GM10266 (cell line): ENCODE measurements around the gene MOB3A.
A peak's percentile ranks its signal among the peaks of the same experiment; 100 is the strongest.

Source experiments
- DNase-seq: peaks from one replicate; pipeline ENCODE4 v3.0.0; 2012; ENCODE audit errors: extremely low spot score
- TF ChIP-seq, protein P1 (sequence below): IDR thresholded peaks from 2 replicates; pipeline ENCODE4 v1.5.1; 2012; ENCODE audit warnings: mild to moderate bottlenecking, low read depth; ENCODE audit not compliant: control insufficient read depth, insufficient read depth; ENCODE audit errors: missing control alignments

MOB3A gene

GRCh38 chr19:2053601-2054389, 42.3 kb downstream of the MOB3A start:
- DNase-seq = no peak
- TF ChIP-seq, protein P1, sequence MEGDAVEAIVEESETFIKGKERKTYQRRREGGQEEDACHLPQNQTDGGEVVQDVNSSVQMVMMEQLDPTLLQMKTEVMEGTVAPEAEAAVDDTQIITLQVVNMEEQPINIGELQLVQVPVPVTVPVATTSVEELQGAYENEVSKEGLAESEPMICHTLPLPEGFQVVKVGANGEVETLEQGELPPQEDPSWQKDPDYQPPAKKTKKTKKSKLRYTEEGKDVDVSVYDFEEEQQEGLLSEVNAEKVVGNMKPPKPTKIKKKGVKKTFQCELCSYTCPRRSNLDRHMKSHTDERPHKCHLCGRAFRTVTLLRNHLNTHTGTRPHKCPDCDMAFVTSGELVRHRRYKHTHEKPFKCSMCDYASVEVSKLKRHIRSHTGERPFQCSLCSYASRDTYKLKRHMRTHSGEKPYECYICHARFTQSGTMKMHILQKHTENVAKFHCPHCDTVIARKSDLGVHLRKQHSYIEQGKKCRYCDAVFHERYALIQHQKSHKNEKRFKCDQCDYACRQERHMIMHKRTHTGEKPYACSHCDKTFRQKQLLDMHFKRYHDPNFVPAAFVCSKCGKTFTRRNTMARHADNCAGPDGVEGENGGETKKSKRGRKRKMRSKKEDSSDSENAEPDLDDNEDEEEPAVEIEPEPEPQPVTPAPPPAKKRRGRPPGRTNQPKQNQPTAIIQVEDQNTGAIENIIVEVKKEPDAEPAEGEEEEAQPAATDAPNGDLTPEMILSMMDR = no peak

DNA sequence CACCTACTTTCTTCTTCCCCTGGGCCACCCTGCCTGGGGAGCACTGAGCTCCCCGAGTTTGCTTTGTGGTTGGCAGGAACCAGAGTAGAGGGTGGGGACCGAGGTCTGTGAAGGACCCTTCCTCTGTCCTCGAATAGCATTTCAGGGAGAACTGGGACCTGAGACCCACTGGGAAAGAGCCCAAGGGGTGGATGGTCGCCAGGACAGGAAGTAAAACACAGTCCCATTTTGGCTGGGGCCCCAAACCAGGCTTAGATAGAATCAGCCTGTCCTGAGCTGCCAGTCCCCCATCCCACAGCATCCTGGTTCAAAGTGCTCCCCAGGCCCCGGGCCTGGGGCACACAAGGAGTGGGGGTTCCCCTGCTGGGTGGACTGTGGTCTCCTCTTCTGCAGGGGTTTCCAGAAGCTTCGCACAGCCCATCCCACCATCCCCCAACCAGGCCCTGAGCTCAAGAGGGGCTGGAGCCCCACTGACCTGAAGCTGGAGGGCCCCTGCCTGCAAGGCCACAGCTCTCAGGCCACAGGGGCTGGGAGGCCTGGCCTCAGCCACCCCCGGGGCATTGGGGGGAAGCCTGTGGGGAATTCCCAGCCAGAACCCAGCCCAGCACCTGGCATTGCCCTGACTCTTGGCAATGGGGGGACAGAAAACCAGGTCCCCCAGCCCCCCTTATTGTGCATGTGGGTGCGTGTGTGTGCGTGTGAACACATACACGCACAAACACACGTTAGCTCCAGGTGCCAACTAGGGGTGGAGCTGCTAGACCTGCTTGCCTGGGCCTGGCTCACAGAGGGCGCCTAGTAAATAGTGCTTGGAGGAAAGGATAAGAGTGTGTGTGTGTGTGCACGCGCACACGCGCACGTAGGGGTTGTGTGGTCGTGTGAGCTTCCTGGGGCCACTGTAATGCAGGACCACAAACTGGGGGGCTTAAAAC, 44.1 kb downstream of the MOB3A start:
- TF ChIP-seq, protein P1 = peak; percentile 16
- no peak for DNase-seq

GRCh38 chr19:2050991-2051772, 44.9 kb downstream of the MOB3A start, which contains the start of gene MKNK2:
MKNK2 (minus strand) TSS chr19:2051244; CDS start chr19:2050851, 393 bp downstream.
- peak; percentile 98 for DNase-seq
- TF ChIP-seq, protein P1 = peak; percentile 78

DNA sequence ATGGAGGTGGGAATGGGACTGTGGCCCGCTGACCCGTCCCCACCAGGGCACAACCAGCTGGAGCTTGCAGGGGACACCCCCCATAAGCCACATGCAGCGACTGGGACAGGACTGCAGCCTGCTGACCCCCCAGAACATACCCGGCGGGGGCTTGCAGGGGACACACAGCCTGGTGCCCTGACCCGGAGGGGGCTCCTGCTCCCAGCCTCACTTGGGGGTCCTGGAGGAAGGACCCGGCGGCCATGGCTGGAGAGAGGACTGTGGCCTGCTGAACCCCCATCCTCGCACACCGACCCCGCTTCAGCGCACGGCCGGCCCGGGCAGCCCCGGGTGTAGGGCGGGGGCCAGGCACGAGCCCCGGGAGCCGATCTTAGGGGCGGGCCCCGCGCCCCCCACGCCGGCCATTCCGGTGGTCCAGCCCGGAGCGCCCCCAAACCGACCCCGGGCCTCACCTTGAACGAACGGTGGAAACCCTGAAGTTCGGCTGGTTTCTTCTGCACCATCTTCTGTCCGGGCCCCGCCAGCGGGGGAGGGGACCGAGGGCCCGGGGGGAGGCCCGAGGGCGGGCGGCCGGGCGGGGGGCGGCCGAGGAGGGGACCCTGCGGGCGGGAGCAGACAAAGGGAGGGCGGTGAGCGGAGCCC, 45.7 kb downstream of the MOB3A start:
- TF ChIP-seq, protein P1 = no peak
- no peak for DNase-seq

DNA sequence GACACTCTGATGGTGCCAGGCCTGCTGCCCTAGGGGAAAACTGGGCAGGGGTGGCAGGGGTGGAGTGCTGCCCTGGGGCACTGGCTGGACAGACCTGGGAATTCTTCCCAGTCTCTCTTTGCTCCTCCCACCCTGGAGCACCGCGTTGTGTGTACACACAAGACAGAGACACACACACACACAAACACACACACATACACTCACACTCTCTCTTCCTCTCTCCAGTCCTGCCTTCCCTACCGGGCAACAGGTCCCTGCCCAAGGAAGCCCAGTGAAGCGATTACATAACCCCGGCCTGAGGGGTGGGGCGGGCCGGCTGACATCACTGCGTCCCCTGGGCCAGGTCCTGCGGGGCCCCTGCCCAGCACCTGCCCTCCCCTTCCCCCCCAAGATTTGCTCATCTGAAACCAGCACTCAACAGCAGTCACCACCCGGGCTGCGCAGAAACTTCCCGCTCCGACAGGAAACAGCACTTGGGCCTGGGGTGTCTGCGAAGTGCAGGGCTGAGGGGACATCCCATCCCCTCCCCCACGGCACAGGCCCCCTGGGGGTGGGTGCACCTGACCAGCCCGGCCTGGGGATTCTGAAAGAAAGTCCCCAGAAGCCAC, 46.3 kb downstream of the MOB3A start:
- peak; percentile 76 for DNase-seq
- TF ChIP-seq, protein P1 = no peak
